NCI-H226 (cell line): ENCODE data around the gene RGCC.
"Not testable (repeated sequence)": the region's sequence is repeated elsewhere in the genome, so short reads cannot be mapped to it uniquely, and the experiment has no call there.

ENCODE experiments used
- DNase-seq: peaks from one replicate; pipeline ENCODE4 v3.0.0-alpha.2; 2015

The RGCC gene, protein sequence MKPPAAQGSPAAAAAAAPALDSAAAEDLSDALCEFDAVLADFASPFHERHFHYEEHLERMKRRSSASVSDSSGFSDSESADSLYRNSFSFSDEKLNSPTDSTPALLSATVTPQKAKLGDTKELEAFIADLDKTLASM

DNA sequence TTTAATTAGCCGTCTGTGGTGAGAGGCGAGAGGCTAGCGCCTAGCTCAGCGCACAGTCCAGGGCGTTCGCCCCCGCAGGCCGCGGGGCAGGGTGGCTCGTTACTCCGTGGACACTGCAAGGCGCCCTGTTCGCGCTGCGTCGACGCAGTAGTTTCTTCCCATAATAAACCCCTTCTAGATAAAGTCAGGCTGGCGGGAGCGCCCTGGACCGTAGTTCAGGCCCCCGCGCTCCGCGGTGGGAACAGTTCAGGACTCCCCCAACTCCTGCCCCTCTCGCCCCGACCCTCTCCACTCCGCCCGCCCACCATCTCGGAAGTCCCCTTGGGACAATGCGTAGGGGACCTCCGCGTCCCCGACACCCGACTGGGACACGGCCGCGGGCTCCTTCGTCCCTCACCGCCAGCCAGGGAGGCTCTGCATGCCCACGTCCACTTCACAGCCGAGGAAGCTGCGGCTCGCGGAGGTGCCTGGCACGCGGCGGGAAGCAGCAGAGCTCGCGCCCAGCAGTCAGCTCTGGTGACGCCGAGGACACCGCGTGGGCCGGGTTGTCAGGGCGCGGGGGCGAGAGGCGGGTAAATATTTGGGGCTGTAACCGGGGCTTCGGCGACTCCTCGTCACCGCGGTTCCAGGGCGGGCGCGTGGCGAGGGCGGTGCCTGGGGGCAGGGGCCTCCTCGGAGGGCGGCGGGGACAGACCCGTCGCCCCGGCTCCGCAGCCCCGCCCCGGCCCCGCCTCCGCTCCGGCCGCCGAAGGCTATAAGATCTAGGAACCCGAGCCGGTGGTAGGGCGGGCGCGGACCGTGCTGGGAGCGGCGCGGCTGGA is at the start of gene RGCC:
Gene RGCC, plus strand, starts transcription at position 783 of the 821 bp plus-strand sequence. CDS start 158 bp downstream, outside the sequence.
- no peak for DNase-seq

DNA sequence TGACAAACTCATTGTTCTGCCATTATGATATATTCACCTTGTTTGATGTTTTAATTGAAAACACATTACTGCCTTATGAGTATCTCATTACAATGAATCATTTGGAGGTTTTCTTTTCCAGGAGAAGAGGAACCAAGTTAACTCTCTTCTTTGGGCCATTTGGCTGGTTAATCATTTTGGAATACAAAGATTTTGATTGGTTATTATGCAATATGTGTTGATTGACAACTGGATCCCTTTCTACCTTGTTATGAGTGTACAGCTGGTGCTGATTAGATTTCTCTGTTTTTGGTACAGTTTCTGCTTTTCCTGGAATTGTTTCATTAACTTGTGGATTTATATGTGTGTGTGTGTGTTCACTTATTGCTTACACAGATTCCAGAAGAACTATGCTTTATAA is 49.2 kb upstream of the RGCC start:
- no peak for DNase-seq

DNA sequence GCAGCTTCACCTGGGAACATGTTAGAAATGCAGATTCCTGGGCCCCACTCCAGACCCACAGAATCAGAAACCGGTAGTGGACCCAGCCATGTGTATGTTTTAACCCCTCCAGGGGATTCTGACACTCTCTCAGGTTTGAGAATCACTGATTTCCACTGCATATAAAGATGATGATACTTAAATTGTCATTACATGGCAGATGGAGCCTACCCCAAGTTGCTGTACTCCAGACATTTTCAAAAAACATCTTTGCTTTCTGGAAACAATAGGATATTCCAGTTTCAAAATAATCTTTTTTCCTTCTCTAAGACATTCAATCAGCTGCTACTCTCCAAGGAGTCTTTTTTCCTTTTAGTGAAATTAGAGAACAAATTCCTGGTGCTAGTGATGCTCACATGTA is 48.6 kb upstream of the RGCC start:
- DNase-seq = no peak

DNA sequence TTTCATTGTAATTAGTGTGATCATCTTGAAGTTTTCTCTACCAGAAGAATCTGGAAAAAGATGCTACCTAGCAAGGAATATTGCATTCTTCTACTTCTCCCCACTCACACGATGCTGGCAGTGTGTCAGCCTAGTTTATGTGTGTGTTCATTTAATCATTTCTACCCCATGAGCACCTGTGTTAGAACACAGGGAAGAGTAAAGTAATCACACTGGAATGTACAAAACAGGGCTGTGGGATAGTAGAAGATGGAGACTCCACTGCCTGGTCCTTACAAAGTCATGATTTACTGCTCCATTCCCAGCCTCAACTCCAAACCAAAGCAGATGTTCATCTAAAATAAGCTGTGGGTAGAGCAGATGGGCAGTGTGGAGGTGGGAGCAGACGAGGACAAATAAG is 47.7 kb upstream of the RGCC start:
- no peak for DNase-seq

DNA sequence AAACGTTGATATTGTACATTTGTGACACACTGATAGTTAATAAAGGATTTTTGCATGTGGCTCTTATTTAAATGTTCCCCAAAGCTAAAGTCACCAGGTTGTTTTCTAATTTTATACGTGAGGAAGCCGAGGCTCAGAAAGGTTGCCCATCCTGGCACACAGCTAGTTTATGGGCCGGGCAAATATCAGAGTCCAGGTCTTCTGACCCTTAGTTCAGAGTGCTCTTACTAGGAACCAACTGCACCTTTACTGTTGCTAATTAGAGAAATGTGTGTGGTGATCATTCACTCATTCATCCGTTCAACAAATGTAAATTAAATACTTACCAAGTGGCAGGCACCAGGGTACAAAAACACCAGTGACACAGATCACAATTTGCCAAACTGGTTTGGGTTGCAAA is 46.3 kb upstream of the RGCC start:
- no peak for DNase-seq

DNA sequence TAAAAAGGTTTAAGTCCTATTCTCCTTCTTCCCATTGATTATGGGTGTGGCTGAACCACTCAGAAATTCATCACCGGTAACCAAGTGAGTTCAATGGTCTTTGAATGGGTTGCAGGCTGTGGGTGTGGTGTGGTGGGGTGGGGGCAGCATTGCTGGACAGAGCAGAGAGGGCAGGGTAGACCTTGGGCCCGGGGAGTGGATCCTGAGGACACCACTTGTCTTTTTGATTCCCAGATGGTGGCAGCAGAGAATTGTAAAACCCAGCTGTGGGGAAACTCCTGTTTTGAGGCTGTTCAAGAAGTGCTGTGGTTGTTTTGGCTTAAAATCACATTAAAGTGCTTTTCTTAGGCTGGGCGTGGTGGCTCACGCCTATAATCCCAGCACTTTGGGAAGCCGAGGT is 45.8 kb upstream of the RGCC start:
- no peak for DNase-seq

DNA sequence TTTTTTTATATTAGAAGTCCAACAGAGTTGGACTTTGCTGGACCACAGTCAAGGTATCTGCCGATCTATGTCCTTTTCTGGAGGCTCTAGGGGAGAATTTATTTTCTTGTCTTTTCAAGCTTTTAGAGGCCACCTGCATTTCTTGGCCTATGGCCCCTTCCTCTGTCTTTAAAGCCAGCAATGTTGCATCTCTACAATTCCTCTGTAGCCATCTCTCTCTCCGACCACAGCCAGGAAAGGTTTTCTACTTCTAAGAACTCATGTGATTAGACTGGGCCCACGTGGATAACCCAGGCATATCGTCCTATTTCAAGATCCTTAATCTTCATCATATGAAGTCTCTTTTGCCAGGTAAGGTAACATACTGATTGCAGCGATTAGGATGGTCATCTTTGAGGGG is 43.5 kb upstream of the RGCC start:
- no peak for DNase-seq

DNA sequence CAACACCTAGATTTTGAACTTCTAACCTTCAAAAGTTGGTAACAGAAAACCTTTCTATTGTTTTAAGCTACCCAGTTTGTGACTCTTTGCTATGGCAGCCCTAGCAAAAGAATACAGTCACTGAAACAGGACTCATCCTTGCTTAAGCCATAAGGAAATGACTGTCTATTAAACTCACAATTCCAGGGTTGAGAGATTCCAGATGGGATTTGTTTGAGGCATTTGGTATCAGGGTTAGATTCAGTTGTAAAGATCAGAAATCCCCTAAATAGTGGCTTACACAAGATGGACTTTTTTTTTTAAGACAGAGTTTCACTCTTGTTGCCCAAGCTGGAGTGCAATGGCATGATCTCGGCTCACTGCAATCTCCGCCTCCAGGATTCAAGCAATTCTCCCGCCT is 41.1 kb upstream of the RGCC start:
- DNase-seq = no peak

DNA sequence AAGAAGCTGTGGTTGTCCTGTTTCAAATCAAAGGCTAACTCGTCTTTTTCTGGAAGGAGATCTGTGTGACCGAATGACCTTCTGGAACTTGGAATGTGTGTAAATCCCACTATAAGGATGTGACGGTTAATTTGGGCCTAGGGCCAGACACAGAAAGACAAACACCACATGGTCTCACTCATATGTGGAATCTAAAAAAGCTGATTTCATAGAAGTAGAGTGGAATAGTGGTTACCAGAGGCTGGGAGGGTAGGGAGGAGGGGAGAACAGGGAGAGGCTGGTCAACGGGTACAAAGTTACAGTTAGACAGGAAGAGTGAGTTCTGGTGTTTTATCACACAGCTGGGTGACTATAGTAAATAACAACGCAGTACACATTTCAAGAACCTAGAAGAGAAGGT is 39.3 kb upstream of the RGCC start:
- DNase-seq = no peak

DNA sequence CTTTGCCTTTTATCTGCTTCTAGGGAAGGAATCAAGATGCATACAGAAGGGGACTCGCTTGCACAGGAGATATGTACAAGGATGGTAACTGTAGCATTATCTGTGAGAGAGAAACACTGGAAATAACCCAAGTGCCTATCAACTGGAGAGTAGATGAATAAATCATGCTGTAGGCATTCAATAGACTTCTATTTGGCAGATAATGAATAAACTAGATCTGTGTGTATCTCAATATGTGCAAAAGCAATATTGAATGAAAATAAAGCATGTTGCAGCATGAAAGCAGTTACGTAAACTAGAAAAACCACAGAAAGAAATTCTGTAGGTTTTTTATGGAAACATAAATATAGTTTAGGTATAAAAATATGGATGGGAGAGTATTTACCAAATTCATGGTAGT is 38.6 kb upstream of the RGCC start:
- no peak for DNase-seq

DNA sequence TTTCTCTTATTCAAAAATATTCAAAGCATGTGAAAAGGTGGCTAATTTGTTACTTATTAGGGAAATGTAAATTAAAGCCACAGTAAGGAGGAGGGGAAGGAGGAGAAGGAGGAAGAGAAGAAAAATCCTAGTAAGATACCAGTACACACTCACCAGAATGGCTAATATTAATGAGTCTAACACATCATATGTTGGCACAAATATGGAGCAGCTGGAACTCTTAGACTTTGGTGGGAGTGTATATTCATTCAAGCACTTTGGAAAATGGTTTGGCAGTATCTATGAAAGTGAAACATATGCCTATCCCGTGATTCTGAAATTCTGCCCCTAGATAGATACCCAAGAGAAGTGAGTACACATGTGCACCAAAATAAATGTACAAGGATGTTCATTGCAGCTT is 38.1 kb upstream of the RGCC start:
- no peak for DNase-seq

DNA sequence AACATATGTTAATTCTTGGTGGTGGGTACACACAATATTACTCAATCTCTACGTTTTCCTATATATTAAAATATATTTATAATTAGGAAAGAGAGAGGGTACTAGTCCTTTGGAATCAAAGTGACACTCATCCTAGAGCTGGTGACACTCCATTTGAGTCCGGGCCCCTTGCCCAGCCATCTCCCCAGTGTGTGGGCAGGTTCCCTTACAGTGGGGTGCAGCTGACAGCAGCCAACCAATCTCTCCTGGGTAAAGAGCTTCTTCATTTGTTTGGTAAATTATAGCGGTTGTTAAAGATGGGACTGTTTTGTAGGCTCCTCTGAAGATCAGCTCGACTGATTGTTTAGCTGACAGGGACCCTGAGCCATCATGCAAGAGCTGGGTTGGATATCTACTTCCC is 37.2 kb upstream of the RGCC start:
- DNase-seq = no peak

DNA sequence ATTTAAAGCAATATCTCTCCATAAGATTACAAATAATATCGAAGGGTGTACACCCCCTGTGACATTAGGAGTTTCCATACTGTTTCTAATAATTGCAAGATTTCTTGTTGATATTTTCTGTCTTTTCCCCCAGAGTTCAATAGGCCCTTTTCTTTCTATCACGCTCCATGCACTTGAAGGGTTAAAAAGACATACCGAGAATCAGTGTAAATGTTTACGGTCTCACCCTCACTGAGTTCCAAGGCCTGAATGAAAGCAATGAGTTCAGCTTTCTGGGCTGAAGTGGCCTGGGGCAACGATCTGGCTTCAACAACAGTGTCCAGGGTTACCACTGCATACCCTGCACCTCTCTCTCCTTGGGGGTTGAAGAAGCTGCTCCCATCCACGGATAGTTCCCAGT is 36.0 kb upstream of the RGCC start:
- not testable (repeated sequence) for DNase-seq

DNA sequence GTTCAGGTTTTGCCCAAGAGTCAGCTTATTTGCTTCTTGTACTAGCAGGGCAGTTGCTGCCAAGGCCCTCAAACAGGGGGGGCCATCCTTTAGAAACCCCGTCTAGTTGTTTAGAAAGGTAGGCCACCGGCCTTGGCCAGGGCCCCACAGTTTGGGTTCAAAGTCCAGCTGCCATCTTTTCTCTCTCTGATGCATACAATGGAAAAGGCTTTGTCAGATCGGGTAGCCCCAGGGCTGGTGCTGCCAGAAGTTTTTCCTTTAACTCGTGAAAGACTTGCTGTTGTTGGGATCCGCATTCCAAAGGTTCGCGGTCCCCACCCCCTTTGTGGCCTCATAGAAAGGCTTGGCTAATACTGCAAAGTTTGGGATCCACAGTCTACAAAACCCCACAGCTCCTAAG is 35.4 kb upstream of the RGCC start:
- not testable (repeated sequence) for DNase-seq

DNA sequence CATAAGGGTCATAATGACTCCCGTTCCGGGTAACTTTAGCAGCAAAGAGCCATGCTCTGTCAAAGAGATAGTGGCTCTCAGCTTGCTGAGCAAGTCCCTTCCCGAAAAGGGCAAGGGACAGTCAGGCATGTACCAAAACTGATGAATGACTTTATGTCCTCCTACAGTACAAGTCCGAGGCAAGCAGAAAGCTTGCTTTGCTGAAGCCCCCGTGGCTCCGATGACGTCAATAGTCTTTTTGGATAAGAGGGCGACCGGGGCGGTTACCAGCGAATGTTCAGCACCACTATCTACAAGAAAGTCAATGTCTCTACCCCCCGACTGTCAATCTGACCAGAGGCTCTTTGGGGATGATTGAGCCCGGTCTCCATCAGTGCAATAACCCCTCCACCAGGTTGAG is 34.1 kb upstream of the RGCC start:
- not testable (repeated sequence) for DNase-seq

DNA sequence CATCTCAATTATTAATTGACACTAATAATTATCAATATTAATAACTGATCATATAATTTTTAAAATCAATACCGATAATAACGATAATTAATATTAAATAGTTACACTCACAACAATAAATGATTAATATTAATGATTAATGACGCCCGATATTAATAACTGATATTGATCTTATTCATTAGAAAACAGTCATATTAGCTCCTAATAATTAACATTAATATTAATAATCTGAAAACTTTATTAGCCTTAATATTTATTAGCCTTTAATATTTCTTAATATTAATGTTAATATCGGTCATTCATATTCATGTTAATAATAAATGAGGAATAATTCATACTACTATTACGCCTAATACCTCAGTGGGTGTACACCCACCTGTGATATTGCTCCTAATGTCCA is 32.7 kb upstream of the RGCC start:
- not testable (repeated sequence) for DNase-seq

DNA sequence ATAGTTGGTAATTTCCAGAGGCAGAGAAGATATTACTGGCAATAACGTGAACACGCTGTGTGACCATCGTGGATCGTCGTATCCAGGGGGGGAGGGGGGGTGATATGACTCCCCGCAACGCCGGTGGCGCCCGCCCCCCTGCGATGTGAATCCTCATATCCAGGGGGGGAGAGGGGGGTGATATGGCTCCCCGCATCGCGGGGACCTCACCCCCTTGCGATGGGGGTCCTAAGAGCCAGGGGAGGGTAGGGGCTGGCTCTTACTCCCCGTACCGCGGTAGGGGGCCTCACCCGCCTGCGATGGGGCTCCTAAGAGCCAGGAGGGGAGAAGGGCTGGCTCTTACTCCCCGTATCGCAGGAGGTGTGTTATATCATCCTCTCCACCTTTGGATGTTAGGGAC is 31.3 kb upstream of the RGCC start:
- no peak for DNase-seq

DNA sequence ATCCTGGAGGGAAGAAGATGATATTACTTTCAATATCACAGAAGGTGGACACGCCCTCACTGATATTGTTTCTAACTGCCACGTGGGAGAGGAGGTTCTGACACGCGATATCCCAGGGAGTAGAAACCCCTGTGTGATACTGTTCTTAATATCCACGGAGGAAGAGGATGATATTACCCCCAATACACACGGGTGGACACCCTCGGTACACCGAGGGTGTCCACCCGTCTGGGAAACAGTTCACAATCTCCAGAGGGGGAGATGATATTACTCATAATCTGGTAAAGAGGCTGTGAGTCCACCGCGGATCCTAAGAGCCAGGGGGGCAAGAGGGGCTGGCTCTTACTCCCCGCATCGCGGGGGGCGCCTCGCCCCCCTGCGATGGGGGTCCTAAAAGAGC is 29.7 kb upstream of the RGCC start:
- DNase-seq = no peak

DNA sequence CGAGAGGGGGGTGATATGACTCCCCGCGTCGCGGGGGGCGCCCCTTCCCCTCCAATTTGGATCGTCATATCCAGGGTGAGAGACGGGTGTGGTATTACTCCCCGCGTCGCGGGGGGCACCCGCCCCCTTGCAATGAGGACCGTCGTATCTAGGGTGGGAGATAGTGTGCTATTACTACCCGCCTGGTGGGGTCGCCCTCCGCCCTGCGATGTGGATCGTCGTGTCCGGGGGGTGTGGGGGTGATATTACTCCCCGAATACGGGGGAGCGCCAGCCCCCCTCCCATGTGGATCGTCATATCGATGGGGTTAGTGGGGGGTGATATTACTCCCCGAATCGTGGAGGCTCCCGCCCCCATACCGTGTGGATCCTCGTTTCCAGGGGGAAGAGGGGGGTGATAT is 29.2 kb upstream of the RGCC start:
- DNase-seq = no peak

DNA sequence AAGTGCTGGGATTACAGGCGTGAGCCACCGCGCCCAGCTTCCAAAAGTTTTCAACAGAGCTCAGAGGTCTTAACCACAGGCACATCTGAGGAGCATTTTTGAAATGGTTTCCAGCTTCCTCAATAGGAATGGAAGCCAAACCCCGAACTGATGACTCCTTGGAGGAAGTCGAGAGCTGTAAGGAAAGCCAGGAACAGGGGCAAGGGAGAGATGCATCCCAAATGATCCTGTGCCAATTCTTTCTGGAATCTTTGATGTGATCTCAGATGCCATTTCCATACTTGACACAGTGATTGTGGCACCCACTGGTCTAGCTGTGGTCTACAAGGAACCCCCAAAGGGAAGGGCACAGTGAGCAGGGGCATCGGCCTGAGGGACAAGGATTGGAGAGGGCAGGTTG is 23.3 kb upstream of the RGCC start:
- not testable (repeated sequence) for DNase-seq

DNA sequence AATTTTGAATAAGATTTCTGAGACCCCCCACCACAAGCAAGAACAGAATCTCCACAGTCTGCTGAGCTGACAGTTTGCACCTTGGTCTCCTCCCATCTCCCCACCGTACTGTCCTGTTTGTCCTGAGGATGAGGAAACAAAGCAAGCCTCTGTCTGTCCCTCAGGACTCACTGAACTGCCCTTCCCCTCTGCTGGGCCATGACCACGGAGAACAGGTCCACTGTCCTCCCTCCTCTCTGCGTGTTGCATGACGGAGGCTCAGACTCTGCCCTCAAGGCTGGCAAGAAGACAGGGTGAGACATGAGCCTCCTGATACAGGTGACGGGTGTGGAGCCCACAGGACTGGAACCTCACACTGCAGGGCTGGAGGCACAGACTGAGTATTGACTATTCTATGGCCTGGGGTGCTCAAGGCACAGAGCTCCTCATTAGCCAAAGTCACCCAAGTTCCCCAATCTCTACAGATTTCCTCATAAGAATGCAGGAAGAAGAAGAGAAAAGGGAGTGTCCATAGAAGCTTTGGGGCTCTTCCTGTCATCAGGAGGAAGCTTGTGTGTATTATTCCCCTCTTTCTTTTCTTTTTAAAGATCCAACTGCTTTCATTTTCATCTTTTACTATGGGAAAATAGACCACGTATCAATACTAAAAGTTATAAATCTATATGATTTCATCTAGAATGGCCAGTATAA is 22.4 kb upstream of the RGCC start:
- DNase-seq = no peak

DNA sequence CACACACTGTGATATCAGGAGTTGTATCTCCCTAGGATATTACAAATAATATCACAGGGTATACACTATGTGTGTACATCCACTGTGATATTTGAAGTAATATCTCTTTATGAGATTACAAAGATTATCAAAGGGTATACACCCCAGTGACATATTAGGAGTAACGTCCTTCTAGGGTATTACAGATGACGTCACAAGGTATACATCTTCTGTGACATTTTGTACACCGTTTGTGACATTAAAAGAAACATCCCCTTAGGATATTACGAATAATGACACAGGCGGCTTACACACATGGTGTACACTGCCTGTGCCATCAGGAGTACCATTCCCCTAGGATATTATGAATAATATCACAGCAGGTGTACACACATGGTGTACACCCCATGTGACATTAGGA is 13.4 kb upstream of the RGCC start:
- DNase-seq = no peak

DNA sequence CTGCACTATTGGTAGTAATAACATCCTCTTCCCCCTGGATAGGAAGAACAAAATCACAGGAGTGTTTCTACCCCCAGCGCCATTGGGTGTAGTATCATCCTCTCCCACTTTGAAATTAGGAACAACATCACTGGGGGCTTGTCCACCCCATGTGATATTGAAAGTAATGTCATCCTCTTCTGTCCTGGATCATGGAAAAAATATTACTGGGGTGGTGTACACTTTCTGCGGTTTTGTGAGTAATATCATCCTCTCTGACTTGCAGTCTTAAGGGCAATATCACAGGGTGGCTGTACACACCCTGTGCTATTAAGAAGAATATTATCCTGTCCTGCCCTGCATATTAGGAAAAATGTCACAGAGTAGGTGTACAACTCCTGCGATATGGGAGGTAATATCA is 4.9 kb upstream of the RGCC start:
- DNase-seq = no peak

DNA sequence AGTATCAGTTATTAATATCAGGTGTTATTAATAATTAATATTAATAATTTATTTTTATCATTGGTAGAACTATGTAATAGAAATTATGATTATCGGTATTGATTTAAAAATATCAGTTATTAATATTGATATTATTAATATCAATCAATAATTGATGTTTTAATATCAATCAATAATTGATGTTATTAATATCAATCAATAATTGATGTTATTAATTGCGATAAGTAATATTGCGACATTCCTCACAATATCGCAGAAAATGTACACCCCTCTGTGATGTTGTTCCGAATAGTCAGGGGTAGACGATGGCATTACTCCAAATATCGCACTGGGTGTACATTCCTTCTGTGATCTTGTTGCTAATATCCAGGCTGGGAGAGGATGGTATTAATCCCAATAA is 3.7 kb upstream of the RGCC start:
- DNase-seq = no peak
